ENCODE data around the gene THAP12. TPM values are rescaled to one million over a fixed set of nuclear protein-coding genes. Genes with fewer than 3 reads are reported as not detected.

THAP12 gene
- total and polyA plus RNA-seq, 2 of the 13 experiments (the other 11 are each of a cell fraction or from before 2014, with no cell fraction given): 18.8 to 51.3 TPM

- Histone ChIP-seq H3K36me3 (replicated peaks in 1 of 2; ENCODE audit: control insufficient read depth in 1 of 2, insufficient read depth in 2 of 2, low read length in 2 of 2) (no peaks in the 10 kb centered on the region), H3K4me3 (replicated peaks in 1 of 3; ENCODE audit: insufficient read depth in 1 of 3, low read depth in 2 of 3, low read length in 3 of 3) (no peak overlapping the region), H3K4me1 (ENCODE audit: insufficient read depth, low read length) (peaks cover 9% of the 10 kb centered on the region), H3K27me3 (ENCODE audit: control insufficient read depth in 1 of 2, insufficient read depth in 2 of 2, low read length in 2 of 2) (no peaks in the 10 kb centered on the region), H4K20me1 (ENCODE audit: insufficient read depth, low read length) (no peaks in the 10 kb centered on the region), H3K4me2 (ENCODE audit: low read depth, low read length) (no peak overlapping the region), H3K27ac (ENCODE audit: extremely low read length, insufficient read depth, low read length) (no peak overlapping the region), H3K9me3 (ENCODE audit: low read length) (peaks cover 22% of the 10 kb centered on the region), H2AFZ (ENCODE audit: low read length) (no peak overlapping the region), H3K79me2 (ENCODE audit: insufficient read depth, low read length) (no peaks in the 10 kb centered on the region), H3K9ac (ENCODE audit: insufficient read depth, low read depth, low read length) (no peak overlapping the region)
- in situ Hi-C loops (cut with HindIII; ENCODE audit: extremely low pct_ligation_motif_present, low pct_unique_long_range_greater_than_20kb): no loop called here
- no peak for FAIRE-seq
- intact Hi-C loops (cut with micrococcal nuclease; ENCODE audit: unreplicated experiment): no loop called here
- TF ChIP-seq NKX3-1 (CRISPR knock-in tag; IDR thresholded peaks at IDR 0.05): no peak
- no peak for TF ChIP-seq ZNF746 (CRISPR knock-in tag; IDR thresholded peaks at IDR 0.05)
- no peak for TF ChIP-seq ELK4 (CRISPR knock-in tag; IDR thresholded peaks at IDR 0.05; ENCODE audit: borderline replicate concordance)
- peak; percentile 55 for TF ChIP-seq CEBPB (IDR thresholded peaks at IDR 0.05; ENCODE audit: borderline replicate concordance, low read depth, low read length)
- no peak for TF ChIP-seq TFDP1 (CRISPR knock-in tag; IDR thresholded peaks at IDR 0.05; ENCODE audit: borderline replicate concordance)
- TF ChIP-seq ZNF382 (CRISPR knock-in tag; IDR thresholded peaks at IDR 0.05; ENCODE audit: borderline replicate concordance): no peak
- no peak for TF ChIP-seq SKI (IDR thresholded peaks at IDR 0.05; ENCODE audit: partially characterized antibody)
- no peak for TF ChIP-seq LBX2 (CRISPR knock-in tag; IDR thresholded peaks at IDR 0.05; ENCODE audit: borderline replicate concordance)
- no TSS peak for BruUV-seq (replicated peaks)
- no peak for DNase-seq (ENCODE audit: low spot score)
- no peak for ATAC-seq
- ChIA-PET CTCF (ENCODE audit: low intra/inter-chr PET ratio, low total read pairs) (no interaction called here), POLR2A (no interaction called here)
- WGBS (ENCODE audit: low lambda C conversion rate): 85% methylated on average over 5 of the region's 5 CpGs
Measured at GRCh38 chr11:76334826-76335389, 46.0 kb downstream of the THAP12 start.

Data from HepG2 (cell line).